DOHH2 (cell line): ENCODE data around the gene CLASP2.
A peak's percentile ranks its signal among the peaks of the same experiment; 100 is the strongest.

ENCODE experiments used
- H3F3A ChIP-seq: fragments of 200-600 bp; sonication (generic), shearing (Covaris generic); 2 replicates; pipeline ENCODE4 v1.6.0; 2016; ENCODE audit warnings: antibody characterized with exemption, mild to moderate bottlenecking; ENCODE audit not compliant: control insufficient read depth, insufficient read depth
- H3K27ac ChIP-seq: fragments of 200-600 bp; sonication (generic); 2 replicates; pipeline ENCODE4 v1.5.1; 2014; ENCODE audit warnings: low read depth, mild to moderate bottlenecking, low read length, moderate library complexity
- H3K27me3 ChIP-seq: fragments of 200-600 bp; sonication (generic); 2 replicates; pipeline ENCODE4 v1.6.1; 2014; ENCODE audit warnings: mild to moderate bottlenecking, low read length, mixed read lengths; ENCODE audit not compliant: control insufficient read depth
- H3K36me3 ChIP-seq: fragments of 200-600 bp; sonication (generic); 2 replicates; pipeline ENCODE4 v1.6.1; 2014; ENCODE audit warnings: mild to moderate bottlenecking, low read length, moderate library complexity, mixed read lengths; ENCODE audit not compliant: control insufficient read depth
- H3K4me1 ChIP-seq: fragments of 200-600 bp; sonication (generic); 2 replicates; pipeline ENCODE4 v1.6.1; 2014; ENCODE audit warnings: mild to moderate bottlenecking, low read length, mixed read lengths; ENCODE audit not compliant: control insufficient read depth
- H3K4me2 ChIP-seq: fragments of 200-600 bp; sonication (generic); 2 replicates; pipeline ENCODE4 v1.6.0; 2014; ENCODE audit warnings: mild to moderate bottlenecking, low read length, moderate library complexity
- H3K4me3 ChIP-seq: fragments of 200-600 bp; sonication (generic); 2 replicates; pipeline ENCODE4 v1.5.1; 2014; ENCODE audit warnings: mild to moderate bottlenecking, low read length, mixed read lengths
- H3K79me2 ChIP-seq: fragments of 200-600 bp; sonication (generic); 2 replicates; pipeline ENCODE4 v1.6.1; 2014; ENCODE audit warnings: mild to moderate bottlenecking, low read length, mixed read lengths; ENCODE audit not compliant: control insufficient read depth
- H3K9me2 ChIP-seq: fragments of 200-600 bp; sonication (generic); replicated peaks from 2 replicates; pipeline ENCODE4 v1.6.1; 2014; ENCODE audit warnings: mild to moderate bottlenecking, low read length, mixed read lengths; ENCODE audit not compliant: control insufficient read depth
- H3K9me3 ChIP-seq: fragments of 200-600 bp; sonication (generic); 2 replicates; pipeline ENCODE4 v1.6.1; 2014; ENCODE audit warnings: antibody characterized with exemption, low read length, mixed read lengths; ENCODE audit not compliant: control insufficient read depth, insufficient read depth
- H4K20me1 ChIP-seq: fragments of 200-600 bp; sonication (generic); 2 replicates; pipeline ENCODE4 v1.6.0; 2014; ENCODE audit warnings: low read depth, mild to moderate bottlenecking, antibody characterized with exemption, low read length, moderate library complexity; ENCODE audit not compliant: control insufficient read depth, insufficient read depth
- EZH2phosphoT487 ChIP-seq: fragments of 200-600 bp; sonication (generic); IDR thresholded peaks from 2 replicates; pipeline ENCODE4 v1.6.1; 2017; ENCODE audit warnings: borderline replicate concordance, mild to moderate bottlenecking, antibody characterized with exemption, low read length, moderate library complexity, mixed read lengths
- TF ChIP-seq, protein P1 (sequence below): fragments of 200-600 bp; sonication (generic); IDR thresholded peaks from one replicate; pipeline ENCODE4 v1.5.1; 2014; ENCODE audit warnings: antibody characterized with exemption, mild to moderate bottlenecking, low read depth, low read length; ENCODE audit not compliant: poor library complexity, severe bottlenecking

Gene CLASP2

GRCh38 chr3:33729993-33730392 lies 11.9 kb upstream of the CLASP2 start:
- TF ChIP-seq, protein P1, sequence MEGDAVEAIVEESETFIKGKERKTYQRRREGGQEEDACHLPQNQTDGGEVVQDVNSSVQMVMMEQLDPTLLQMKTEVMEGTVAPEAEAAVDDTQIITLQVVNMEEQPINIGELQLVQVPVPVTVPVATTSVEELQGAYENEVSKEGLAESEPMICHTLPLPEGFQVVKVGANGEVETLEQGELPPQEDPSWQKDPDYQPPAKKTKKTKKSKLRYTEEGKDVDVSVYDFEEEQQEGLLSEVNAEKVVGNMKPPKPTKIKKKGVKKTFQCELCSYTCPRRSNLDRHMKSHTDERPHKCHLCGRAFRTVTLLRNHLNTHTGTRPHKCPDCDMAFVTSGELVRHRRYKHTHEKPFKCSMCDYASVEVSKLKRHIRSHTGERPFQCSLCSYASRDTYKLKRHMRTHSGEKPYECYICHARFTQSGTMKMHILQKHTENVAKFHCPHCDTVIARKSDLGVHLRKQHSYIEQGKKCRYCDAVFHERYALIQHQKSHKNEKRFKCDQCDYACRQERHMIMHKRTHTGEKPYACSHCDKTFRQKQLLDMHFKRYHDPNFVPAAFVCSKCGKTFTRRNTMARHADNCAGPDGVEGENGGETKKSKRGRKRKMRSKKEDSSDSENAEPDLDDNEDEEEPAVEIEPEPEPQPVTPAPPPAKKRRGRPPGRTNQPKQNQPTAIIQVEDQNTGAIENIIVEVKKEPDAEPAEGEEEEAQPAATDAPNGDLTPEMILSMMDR = no peak
- TF ChIP-seq EZH2phosphoT487 = no peak
- peaks cover 19% of the 10 kb centered on the region; the same call in 1 of the 2 replicates for H3K9me3 ChIP-seq
- H3F3A ChIP-seq = no peaks in the 10 kb centered on the region
- H3K4me1 ChIP-seq = peaks cover 23% of the 10 kb centered on the region
- no peaks in the 10 kb centered on the region for H3K9me2 ChIP-seq
- H4K20me1 ChIP-seq = no peaks in the 10 kb centered on the region
- no peaks in the 10 kb centered on the region for H3K79me2 ChIP-seq
- H3K36me3 ChIP-seq = no peaks in the 10 kb centered on the region
- H3K27ac ChIP-seq = peak overlapping the region; percentile 36
- peak overlapping the region; percentile 11 for H3K4me3 ChIP-seq
- H3K27me3 ChIP-seq = no peaks in the 10 kb centered on the region
- peak overlapping the region; percentile 40 for H3K4me2 ChIP-seq

GRCh38 chr3:33724256-33724655 lies 6.2 kb upstream of the CLASP2 start:
- no peak overlapping the region for H3K4me3 ChIP-seq
- H3K9me2 ChIP-seq = no peaks in the 10 kb centered on the region
- TF ChIP-seq, protein P1 = no peak
- no peak for TF ChIP-seq EZH2phosphoT487
- H3K9me3 ChIP-seq = no peaks in the 10 kb centered on the region
- peaks cover 12% of the 10 kb centered on the region for H3K4me1 ChIP-seq
- no peak overlapping the region for H3K4me2 ChIP-seq
- no peak overlapping the region for H3K27ac ChIP-seq
- no peaks in the 10 kb centered on the region for H3K36me3 ChIP-seq
- no peaks in the 10 kb centered on the region for H4K20me1 ChIP-seq
- no peaks in the 10 kb centered on the region for H3F3A ChIP-seq
- no peaks in the 10 kb centered on the region for H3K79me2 ChIP-seq
- H3K27me3 ChIP-seq = no peaks in the 10 kb centered on the region

DNA sequence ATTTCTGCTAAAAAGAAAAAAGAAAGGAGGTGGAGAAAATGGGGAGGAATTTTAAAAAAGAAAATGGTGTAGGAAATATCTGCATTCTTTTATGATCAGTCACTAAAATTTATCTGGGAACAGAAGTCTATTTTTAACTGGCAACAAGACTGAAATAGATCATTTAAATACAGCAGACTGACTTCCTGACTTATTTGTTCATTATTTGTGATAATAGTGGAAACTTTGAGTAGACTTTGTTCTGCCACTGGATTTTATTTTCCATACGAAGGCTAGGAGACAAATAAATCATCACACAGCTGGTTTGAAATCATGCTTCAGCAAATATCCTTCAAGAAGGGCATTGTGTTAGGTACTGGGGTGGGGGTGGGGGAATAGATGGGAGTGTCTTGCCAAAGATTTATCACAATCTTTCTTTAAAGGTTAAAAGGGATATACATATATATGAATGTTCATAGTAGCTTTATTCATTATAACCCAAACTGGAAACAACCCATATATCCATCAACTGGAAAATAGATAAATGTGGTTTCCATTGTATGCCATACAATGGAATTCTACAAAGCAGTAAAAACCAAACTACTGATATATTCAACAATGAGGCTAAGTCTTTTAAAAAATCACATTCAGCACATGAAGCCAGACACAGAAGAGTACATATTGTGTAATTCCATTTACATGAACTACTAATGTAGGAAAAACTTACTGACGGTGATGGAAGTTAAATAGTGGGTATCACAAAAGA lies 4.7 kb upstream of the CLASP2 start:
- no peak for TF ChIP-seq EZH2phosphoT487
- TF ChIP-seq, protein P1 = no peak
- no peaks in the 10 kb centered on the region for H4K20me1 ChIP-seq
- no peaks in the 10 kb centered on the region for H3K9me3 ChIP-seq
- no peak overlapping the region for H3K4me2 ChIP-seq
- H3K4me3 ChIP-seq = no peak overlapping the region
- H3K27ac ChIP-seq = no peak overlapping the region
- H3K79me2 ChIP-seq = peaks cover 6% of the 10 kb centered on the region
- H3F3A ChIP-seq = no peaks in the 10 kb centered on the region
- no peaks in the 10 kb centered on the region for H3K36me3 ChIP-seq
- peaks cover 16% of the 10 kb centered on the region for H3K4me1 ChIP-seq
- no peaks in the 10 kb centered on the region for H3K27me3 ChIP-seq
- H3K9me2 ChIP-seq = no peaks in the 10 kb centered on the region
